Aorta (tissue), 5 donors: Measurements from ENCODE around the gene SPINK1. TPM values are rescaled to one million over a fixed set of nuclear protein-coding genes. Genes with fewer than 3 reads are reported as not detected.
"Not testable (repeated sequence)": the region's sequence is repeated elsewhere in the genome, so short reads cannot be mapped to it uniquely, and the experiment has no call there.

ENCODE experiments used
- ATAC-seq: fragments of 200-7000 bp; cut with Tn5 transposase; one replicate; pipeline ENCODE4 v1.9.1; 2022; ENCODE audit warnings: moderate library complexity; ENCODE audit not compliant: low FRiP score
- DNase-seq, 2 donors: peaks; one replicate each; pipeline ENCODE4 v3.0.0-alpha.2; 2020
- H3K27ac ChIP-seq, 2 donors: one replicate each; pipeline ENCODE4 v1.5.1; 2013; ENCODE audit warnings: low read length in 2 of 2, mild to moderate bottlenecking in 2 of 2, moderate library complexity in 2 of 2, control low read depth in 1 of 2, inconsistent platforms in 1 of 2, low read depth in 1 of 2
- H3K27me3 ChIP-seq, 2 donors: one replicate each; pipeline ENCODE4 v1.6.1; 2013; ENCODE audit warnings: control low read depth in 1 of 2, low read length in 1 of 2, mild to moderate bottlenecking in 1 of 2, moderate library complexity in 1 of 2; ENCODE audit not compliant: insufficient read depth in 2 of 2, control insufficient read depth in 1 of 2
- H3K36me3 ChIP-seq, 2 donors: one replicate each; pipeline ENCODE4 v1.6.1; 2013; ENCODE audit warnings: control low read depth in 1 of 2, low read length in 1 of 2, mild to moderate bottlenecking in 1 of 2; ENCODE audit not compliant: insufficient read depth in 2 of 2, control insufficient read depth in 1 of 2
- H3K4me1 ChIP-seq, 2 donors: one replicate each; pipeline ENCODE4 v1.6.1; 2013; ENCODE audit warnings: low read length in 2 of 2, control low read depth in 1 of 2, mild to moderate bottlenecking in 1 of 2, moderate library complexity in 1 of 2; ENCODE audit not compliant: insufficient read depth in 2 of 2, control insufficient read depth in 1 of 2
- H3K4me3 ChIP-seq, 2 donors: one replicate each; pipeline ENCODE4 v1.5.1; 2013; ENCODE audit warnings: low read length in 2 of 2, control low read depth in 1 of 2, mild to moderate bottlenecking in 1 of 2
- H3K9me3 ChIP-seq: one replicate; pipeline ENCODE4 v1.6.1; 2013; ENCODE audit warnings: mild to moderate bottlenecking, low read length; ENCODE audit not compliant: control insufficient read depth
- WGBS, 2 donors: extraction: QIAGEN DNeasy Blood & Tissue Kit; methylation state at CpG; one replicate each; pipeline ENCODE4 v1.1.7; 2013; 5-methylcytosine and 5-hydroxymethylcytosine counted together
- intact Hi-C, 2 donors: fragments of 100-400 bp; cut with DNase I; formaldehyde crosslinking; loops; one replicate each; pipeline versions ENCODE4 v1.14.2 to v1.15.0; 2022
- polyA plus RNA-seq, 2 donors: library from polyadenylated mRNA; stranded (reverse); fragments of 200-250 nt; gene quantifications; one replicate each; pipeline ENCODE4 v1.2.3, GENCODE V29; 2013
- total RNA-seq, 2 donors: library from RNA; stranded (reverse); fragmentation: NEBNext Ultra II Directional; extraction: Animal tissue kit (Norgen Biotek cat#: 25700); gene quantifications; one replicate each; pipeline ENCODE4 v1.2.1, GENCODE V29; 2021
- donor health status: healthy with polysubstance abuse.
- donor health status: Bipolar disorder and iron deficiency.
- donor health status: DM: no; HTN: no; CAD: no.
- donor health status: DM: no; HTN: no; CAD: no.
- donor health status: DM: yes; HTN: yes; CAD: no.

Gene SPINK1
- total and polyA plus RNA-seq, 4 donors: 9.4 to 67.7 (median 15.3) TPM

DNA sequence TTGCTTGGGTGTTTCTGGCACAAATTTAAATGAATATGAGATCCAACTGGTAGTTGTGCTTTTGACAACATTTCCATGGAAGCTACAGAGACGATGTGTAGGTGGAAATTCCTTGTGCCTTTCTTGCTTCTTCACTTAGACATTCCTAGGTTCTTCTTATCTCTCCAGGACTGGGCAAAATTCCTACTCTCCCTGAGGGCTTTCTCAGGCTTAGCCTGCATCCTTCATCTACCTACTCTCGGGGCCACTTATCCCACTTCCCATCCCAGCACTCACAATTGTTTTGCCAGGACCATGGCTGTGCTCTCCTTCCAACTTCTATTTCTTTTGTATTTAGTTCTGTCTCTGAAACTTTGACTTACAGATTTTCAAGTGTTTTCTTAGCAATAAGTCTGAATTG lies 17.8 kb upstream of the SPINK1 start:
- Histone ChIP-seq H3K4me3 (no peak overlapping the region), H3K27me3 (no peaks in the 10 kb centered on the region), H3K36me3 (no peaks in the 10 kb centered on the region), H3K4me1 (no peaks in the 10 kb centered on the region), H3K9me3 (no peaks in the 10 kb centered on the region), H3K27ac (no peak overlapping the region)
- intact Hi-C loops: no loop called here
- no peak for ATAC-seq
- no peak for DNase-seq
- 56 to 64% methylated on average over 2 of the region's 2 CpGs for WGBS, 2 donors

DNA sequence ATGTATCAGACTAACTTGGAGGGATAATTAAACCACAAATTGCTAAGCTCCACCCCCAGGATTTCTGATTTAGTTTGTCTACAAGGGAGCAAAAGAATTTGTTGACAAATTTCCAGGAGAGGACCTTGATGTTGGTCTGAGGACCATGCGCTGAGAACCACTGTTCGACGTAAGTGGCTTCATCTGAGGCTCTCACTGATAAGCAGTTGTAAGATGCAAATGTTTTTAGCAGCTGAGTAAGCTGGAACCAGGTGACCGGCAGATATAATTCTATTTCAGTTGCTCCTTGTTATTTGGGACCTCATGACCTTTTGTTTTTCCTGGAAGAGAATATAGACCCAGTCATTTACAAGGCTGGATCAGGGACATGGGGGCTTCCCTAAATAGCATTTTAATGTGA lies 14.1 kb upstream of the SPINK1 start:
- intact Hi-C loops: no loop called here
- Histone ChIP-seq H3K27ac (no peak overlapping the region), H3K4me1 (no peaks in the 10 kb centered on the region), H3K36me3 (no peaks in the 10 kb centered on the region), H3K27me3 (no peaks in the 10 kb centered on the region), H3K9me3 (no peaks in the 10 kb centered on the region), H3K4me3 (no peak overlapping the region)
- 88 to 94% methylated on average over 4 of the region's 4 CpGs for WGBS, 2 donors
- ATAC-seq (no peak), DNase-seq (no peak)

DNA sequence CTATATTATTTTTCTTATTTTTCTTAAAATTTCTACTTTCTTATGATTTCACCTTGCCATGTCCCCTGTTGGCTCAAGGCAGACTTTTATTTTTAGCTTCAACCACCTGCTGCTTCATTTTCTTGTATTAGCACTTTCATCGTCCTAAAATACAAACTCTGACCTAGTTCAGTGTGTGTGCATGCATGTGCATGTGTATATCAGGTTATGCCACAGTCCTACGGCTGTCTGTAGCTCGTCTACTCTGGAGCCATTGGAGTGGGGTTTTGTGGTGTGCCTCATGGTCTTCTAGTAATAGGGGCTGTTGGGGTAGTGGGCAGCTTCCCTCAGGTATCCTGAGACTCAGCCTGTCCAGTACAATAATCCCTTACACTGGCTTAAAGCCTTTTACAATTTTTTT lies 13.4 kb upstream of the SPINK1 start:
- H3K27ac ChIP-seq: no peak overlapping the region
- H3K27me3 ChIP-seq: no peaks in the 10 kb centered on the region
- no peak for ATAC-seq
- DNase-seq: no peak
- intact Hi-C loops: no loop called here
- H3K36me3 ChIP-seq: no peaks in the 10 kb centered on the region
- WGBS, 2 donors: 48 to 75% methylated on average over 3 of the region's 3 CpGs
- H3K4me1 ChIP-seq: no peaks in the 10 kb centered on the region
- H3K4me3 ChIP-seq: no peak overlapping the region
- no peaks in the 10 kb centered on the region for H3K9me3 ChIP-seq

DNA sequence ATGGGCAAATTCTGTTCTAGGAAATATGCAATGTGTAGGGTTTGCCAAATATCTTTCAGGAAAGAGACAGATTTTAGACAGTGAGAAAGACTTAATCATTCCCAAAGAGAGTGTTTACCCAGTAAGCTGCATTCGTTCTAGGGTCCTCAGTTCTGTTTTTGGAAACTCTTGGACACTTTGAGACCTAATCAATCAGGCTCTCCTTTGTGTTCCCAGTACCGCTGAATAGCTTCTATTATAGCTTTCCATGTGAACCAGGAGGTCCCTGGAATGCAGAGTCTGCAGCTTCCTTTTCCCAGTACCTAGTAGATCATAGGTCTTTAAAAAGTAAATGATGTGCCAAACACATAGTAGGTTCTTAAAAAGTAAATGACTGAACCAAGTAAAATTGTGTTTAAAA lies 11.4 kb upstream of the SPINK1 start:
- no peaks in the 10 kb centered on the region for H3K27me3 ChIP-seq
- no peak overlapping the region for H3K27ac ChIP-seq
- DNase-seq (no peak), ATAC-seq (no peak)
- H3K9me3 ChIP-seq: no peaks in the 10 kb centered on the region
- WGBS, 2 donors: 28 to 35% methylated on average over 2 of the region's 2 CpGs
- intact Hi-C loops: no loop called here
- no peaks in the 10 kb centered on the region for H3K4me1 ChIP-seq
- no peak overlapping the region for H3K4me3 ChIP-seq
- no peaks in the 10 kb centered on the region for H3K36me3 ChIP-seq

DNA sequence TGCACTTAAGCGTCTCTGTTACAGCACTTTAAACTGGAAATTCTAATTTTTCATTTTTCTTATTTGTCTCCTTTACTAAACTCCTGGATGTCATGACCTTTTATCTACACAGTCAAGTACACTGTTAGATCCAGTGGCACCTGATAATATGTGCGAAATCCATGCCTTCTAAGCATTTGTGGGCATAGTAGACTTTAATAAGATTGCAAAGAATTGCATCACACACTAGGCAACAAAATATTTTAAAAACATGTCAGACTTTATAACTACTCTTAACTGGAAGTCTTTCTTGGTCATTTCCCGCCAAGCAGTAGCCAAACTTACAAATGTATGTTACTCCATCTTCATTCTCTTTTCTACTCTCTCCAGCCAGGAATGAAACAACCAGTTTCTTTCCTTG lies 5.0 kb upstream of the SPINK1 start:
- Histone ChIP-seq H3K4me3 (no peak overlapping the region), H3K9me3 (no peaks in the 10 kb centered on the region), H3K27me3 (no peaks in the 10 kb centered on the region), H3K27ac (no peak overlapping the region), H3K36me3 (no peaks in the 10 kb centered on the region), H3K4me1 (no peaks in the 10 kb centered on the region)
- WGBS, 2 donors: 93% methylated on average over 3 of the region's 3 CpGs
- intact Hi-C loops: no loop called here
- no peak for DNase-seq
- ATAC-seq: no peak

DNA sequence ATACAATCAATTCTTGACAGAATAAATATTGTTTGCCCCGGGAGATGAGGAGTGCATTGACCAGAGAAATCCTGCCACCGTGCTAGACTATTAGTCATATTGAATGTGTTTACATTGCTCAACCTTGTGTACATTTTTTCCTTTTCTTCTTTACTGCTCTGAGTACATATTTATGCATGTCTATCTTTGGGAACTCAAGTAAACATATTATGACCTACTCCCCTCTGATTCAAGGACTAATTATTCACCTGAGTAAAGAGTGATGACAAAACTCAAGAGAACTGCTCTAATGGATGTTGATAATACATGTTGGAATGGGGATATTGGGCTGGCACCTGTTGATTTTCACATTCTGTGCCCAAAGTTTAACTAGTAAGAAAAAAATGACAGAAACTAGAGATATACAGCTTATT lies 3.9 kb upstream of the SPINK1 start:
- Histone ChIP-seq H3K27ac (no peak overlapping the region), H3K4me1 (no peaks in the 10 kb centered on the region), H3K27me3 (no peaks in the 10 kb centered on the region), H3K4me3 (no peak overlapping the region), H3K36me3 (no peaks in the 10 kb centered on the region), H3K9me3 (no peaks in the 10 kb centered on the region)
- ATAC-seq (no peak), DNase-seq (no peak)
- intact Hi-C loops: no loop called here
- WGBS, 2 donors: 29 to 53% methylated on average over 2 of the region's 2 CpGs

DNA sequence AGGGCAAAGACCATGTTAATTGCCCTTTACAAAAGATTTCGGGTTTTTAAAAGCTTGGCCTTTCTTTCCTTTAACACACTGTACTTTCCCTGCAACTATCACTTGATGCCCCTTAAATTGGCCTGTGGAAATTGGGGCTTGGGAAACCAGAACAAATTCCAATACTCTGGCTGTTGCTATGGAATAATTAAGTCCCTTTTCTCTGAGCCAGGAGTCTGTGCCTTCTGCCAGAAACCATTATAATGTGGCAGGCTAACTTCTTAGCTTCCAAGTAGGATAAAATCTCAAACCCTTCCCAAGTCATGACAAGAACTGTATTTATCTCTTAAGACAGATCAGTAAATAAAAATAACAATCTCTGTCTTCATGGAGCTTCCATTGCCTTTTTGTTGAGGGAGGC lies 1.1 kb upstream of the SPINK1 start:
- ATAC-seq: no peak
- DNase-seq: no peak
- no peaks in the 10 kb centered on the region for H3K9me3 ChIP-seq
- no peaks in the 10 kb centered on the region for H3K4me1 ChIP-seq
- no peak overlapping the region for H3K27ac ChIP-seq
- WGBS, 2 donors: 85 to 94% methylated on average over 1 of the region's 1 CpG
- H3K27me3 ChIP-seq: no peaks in the 10 kb centered on the region
- no peak overlapping the region for H3K4me3 ChIP-seq
- intact Hi-C loops: no loop called here
- H3K36me3 ChIP-seq: no peaks in the 10 kb centered on the region

DNA sequence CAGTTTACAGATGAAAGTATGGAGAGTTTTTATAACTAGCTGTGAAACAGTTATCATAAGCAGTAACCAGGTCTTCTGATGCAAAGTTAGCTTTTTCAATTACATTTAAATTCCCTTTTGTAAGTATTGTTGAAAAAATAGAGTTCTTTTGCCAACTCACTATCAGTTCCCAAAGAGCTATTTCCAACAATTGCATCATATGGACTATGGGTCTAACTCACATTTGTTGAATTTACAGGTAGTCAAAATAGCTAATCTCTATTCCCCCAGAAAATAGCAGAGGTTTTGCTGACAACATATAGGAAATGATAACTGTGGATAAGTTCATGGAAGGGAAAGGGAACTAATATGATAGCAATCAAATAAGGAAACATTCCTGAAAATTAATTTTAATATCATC lies 1.4 kb downstream of the SPINK1 start:
- Histone ChIP-seq H3K27ac (no peak overlapping the region), H3K36me3 (no peaks in the 10 kb centered on the region), H3K27me3 (no peaks in the 10 kb centered on the region), H3K4me3 (no peak overlapping the region), H3K9me3 (no peaks in the 10 kb centered on the region), H3K4me1 (no peaks in the 10 kb centered on the region)
- intact Hi-C loops: no loop called here
- DNase-seq (no peak), ATAC-seq (no peak)

DNA sequence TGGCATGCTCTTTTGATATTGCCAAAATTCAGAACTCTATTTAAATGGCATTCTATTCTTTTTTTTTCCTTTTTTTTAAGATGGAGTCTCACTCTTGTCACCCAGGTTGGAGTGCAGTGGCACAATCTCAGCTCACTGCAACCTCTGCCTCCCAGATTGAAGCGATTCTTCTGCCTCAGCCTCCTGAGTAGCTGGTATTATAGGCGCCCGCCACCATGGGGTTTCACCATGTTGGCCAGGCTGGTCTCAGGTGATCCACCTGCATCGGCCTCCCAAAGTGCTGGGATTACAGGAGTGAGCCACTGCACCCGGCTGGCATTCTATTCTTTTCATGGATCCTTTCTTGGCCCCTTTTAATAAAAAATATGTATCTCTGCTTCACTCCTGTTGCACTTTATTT lies 4.5 kb downstream of the SPINK1 start:
- intact Hi-C loops: not testable (repeated sequence)
- 91 to 97% methylated on average over 5 of the region's 5 CpGs for WGBS, 2 donors

More for the DNA sequence above, 4.5 kb downstream of the SPINK1 start:
- not testable (repeated sequence) for H3K4me1 ChIP-seq, H3K36me3 ChIP-seq, H3K9me3 ChIP-seq, ATAC-seq, DNase-seq, H3K4me3 ChIP-seq, H3K27ac ChIP-seq, H3K27me3 ChIP-seq
